ENCODE data around the gene ATP6V1B1.

ATP6V1B1 gene

DNA sequence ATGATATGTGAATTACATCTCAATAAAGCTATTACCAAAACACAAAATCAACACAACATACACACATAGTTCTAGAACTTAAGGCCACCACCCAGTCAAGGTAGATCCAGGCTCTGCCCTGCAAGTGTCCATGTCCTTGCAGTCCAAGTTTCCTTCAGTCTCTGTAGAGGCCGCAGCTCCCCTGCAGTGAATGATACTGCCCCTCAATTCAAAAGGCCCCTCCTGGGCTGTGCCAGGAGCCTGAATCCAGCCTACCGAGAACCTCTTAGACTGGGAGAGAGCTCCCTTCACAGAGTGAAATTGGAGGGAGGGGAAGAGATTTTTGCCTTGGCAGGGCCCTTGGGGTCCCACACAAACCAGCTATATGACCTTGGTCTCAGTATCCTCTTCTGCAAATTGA, 42.5 kb upstream of the ATP6V1B1 start:
- no peak for TF ChIP-seq RARB (CRISPR knock-in tag; IDR thresholded peaks at IDR 0.05)
- no peak for TF ChIP-seq ISL1 (CRISPR knock-in tag; IDR thresholded peaks at IDR 0.05)
- no peak for TF ChIP-seq TOX (CRISPR knock-in tag; IDR thresholded peaks at IDR 0.05; ENCODE audit: borderline replicate concordance)
- TF ChIP-seq PPARA (CRISPR knock-in tag; IDR thresholded peaks at IDR 0.05; ENCODE audit: borderline replicate concordance), result no peak
- no peak for TF ChIP-seq GLIS3 (CRISPR knock-in tag; IDR thresholded peaks at IDR 0.05)
- no peak for TF ChIP-seq ARNTL (CRISPR knock-in tag; IDR thresholded peaks at IDR 0.05; ENCODE audit: borderline replicate concordance, low read depth)
- TF ChIP-seq SNAI2 (CRISPR knock-in tag; IDR thresholded peaks at IDR 0.05), result no peak
- TF ChIP-seq PATZ1 (CRISPR knock-in tag; IDR thresholded peaks at IDR 0.05; ENCODE audit: borderline replicate concordance), result no peak
- ATAC-seq, result no peak

DNA sequence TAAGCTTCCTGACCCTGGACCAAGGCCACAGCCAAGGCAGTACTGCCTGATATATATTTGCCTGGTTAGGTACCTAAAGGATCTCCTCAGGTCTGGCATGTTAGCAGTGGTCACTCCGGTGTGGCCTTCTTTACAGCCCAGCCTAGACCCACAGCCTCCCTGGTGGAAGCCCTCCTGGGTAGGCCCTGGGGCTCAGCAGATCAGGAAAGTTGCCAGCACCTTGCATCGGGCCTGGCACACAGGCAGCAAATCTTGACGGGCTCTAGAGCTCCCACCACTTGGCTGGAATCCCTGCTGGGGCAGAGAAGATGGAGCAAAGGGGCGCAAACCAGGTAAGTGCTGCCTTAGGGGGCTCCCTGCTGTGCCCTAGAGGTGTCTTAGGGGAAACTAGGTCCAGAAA, 40.9 kb upstream of the ATP6V1B1 start:
- TF ChIP-seq SNAI2 (CRISPR knock-in tag; IDR thresholded peaks at IDR 0.05), result no peak
- no peak for TF ChIP-seq ZC3H10 (CRISPR knock-in tag; IDR thresholded peaks at IDR 0.05)
- no peak for TF ChIP-seq ZNF565 (CRISPR knock-in tag; conservative IDR thresholded peaks at IDR 0.05; ENCODE audit: low read depth)
- TF ChIP-seq POU6F1 (CRISPR knock-in tag; IDR thresholded peaks at IDR 0.05; ENCODE audit: borderline replicate concordance, low read depth), result no peak
- no peak for TF ChIP-seq ARNTL (CRISPR knock-in tag; IDR thresholded peaks at IDR 0.05; ENCODE audit: borderline replicate concordance, low read depth)
- no peak for TF ChIP-seq GLIS3 (CRISPR knock-in tag; IDR thresholded peaks at IDR 0.05)
- no peak for TF ChIP-seq PPARA (CRISPR knock-in tag; IDR thresholded peaks at IDR 0.05; ENCODE audit: borderline replicate concordance)
- TF ChIP-seq ESRRG (CRISPR knock-in tag; IDR thresholded peaks at IDR 0.05), result no peak
- TF ChIP-seq BACH2 (CRISPR knock-in tag; IDR thresholded peaks at IDR 0.05; ENCODE audit: borderline replicate concordance), result no peak
- TF ChIP-seq OSR1 (CRISPR knock-in tag; IDR thresholded peaks at IDR 0.05), result no peak
- TF ChIP-seq ZNF70 (CRISPR knock-in tag; IDR thresholded peaks at IDR 0.05), result no peak
- no peak for ATAC-seq

DNA sequence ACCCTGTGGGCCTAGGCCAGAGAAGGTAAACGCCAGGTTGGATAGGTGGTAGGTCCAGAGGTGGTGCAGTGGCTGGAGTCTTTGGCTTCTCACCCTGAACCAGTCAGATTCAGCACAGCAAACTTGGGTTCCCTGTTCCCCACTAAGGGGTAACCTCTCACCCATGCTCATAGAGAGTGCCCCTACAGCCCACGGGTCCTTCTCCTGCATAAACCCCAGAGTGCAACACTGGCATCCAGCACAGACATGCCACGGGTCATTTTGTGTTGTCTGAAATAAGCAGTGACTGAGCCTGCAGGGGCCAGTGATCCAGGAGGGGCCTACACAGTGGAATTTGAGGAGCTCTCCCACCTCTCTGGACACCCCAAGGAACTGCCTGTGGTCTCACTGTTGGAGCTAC, 40.5 kb upstream of the ATP6V1B1 start:
- no peak for ATAC-seq
- TF ChIP-seq TCF4 (CRISPR knock-in tag; IDR thresholded peaks at IDR 0.05; ENCODE audit: borderline replicate concordance) (no peak), ZFP3 (CRISPR knock-in tag; IDR thresholded peaks at IDR 0.05) (no peak), GLIS3 (CRISPR knock-in tag; IDR thresholded peaks at IDR 0.05) (no peak), ZNF565 (CRISPR knock-in tag; conservative IDR thresholded peaks at IDR 0.05; ENCODE audit: low read depth) (no peak), ZC3H10 (CRISPR knock-in tag; IDR thresholded peaks at IDR 0.05) (no peak), ISL1 (CRISPR knock-in tag; IDR thresholded peaks at IDR 0.05) (no peak), ESRRG (CRISPR knock-in tag; IDR thresholded peaks at IDR 0.05) (no peak), SNAI2 (CRISPR knock-in tag; IDR thresholded peaks at IDR 0.05) (no peak), ZNF8 (CRISPR knock-in tag; IDR thresholded peaks at IDR 0.05) (no peak), RARB (CRISPR knock-in tag; IDR thresholded peaks at IDR 0.05) (no peak), BACH2 (CRISPR knock-in tag; IDR thresholded peaks at IDR 0.05; ENCODE audit: borderline replicate concordance) (no peak), POU6F1 (CRISPR knock-in tag; IDR thresholded peaks at IDR 0.05; ENCODE audit: borderline replicate concordance, low read depth) (no peak)
- TF ChIP-seq, protein P1, sequence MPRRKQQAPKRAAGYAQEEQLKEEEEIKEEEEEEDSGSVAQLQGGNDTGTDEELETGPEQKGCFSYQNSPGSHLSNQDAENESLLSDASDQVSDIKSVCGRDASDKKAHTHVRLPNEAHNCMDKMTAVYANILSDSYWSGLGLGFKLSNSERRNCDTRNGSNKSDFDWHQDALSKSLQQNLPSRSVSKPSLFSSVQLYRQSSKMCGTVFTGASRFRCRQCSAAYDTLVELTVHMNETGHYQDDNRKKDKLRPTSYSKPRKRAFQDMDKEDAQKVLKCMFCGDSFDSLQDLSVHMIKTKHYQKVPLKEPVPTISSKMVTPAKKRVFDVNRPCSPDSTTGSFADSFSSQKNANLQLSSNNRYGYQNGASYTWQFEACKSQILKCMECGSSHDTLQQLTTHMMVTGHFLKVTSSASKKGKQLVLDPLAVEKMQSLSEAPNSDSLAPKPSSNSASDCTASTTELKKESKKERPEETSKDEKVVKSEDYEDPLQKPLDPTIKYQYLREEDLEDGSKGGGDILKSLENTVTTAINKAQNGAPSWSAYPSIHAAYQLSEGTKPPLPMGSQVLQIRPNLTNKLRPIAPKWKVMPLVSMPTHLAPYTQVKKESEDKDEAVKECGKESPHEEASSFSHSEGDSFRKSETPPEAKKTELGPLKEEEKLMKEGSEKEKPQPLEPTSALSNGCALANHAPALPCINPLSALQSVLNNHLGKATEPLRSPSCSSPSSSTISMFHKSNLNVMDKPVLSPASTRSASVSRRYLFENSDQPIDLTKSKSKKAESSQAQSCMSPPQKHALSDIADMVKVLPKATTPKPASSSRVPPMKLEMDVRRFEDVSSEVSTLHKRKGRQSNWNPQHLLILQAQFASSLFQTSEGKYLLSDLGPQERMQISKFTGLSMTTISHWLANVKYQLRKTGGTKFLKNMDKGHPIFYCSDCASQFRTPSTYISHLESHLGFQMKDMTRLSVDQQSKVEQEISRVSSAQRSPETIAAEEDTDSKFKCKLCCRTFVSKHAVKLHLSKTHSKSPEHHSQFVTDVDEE (CRISPR knock-in tag; IDR thresholded peaks at IDR 0.05), result no peak
